HG03039 (cell line): Measurements from ENCODE around the gene ZDHHC8.

ENCODE experiments used
- ATAC-seq: cut with Tn5 transposase; IDR thresholded peaks from one replicate; pipeline ENCODE4 v1.9.1; 2021; ENCODE audit warnings: mild to moderate bottlenecking, moderate library complexity; ENCODE audit not compliant: unreplicated experiment

The ZDHHC8 gene, protein sequence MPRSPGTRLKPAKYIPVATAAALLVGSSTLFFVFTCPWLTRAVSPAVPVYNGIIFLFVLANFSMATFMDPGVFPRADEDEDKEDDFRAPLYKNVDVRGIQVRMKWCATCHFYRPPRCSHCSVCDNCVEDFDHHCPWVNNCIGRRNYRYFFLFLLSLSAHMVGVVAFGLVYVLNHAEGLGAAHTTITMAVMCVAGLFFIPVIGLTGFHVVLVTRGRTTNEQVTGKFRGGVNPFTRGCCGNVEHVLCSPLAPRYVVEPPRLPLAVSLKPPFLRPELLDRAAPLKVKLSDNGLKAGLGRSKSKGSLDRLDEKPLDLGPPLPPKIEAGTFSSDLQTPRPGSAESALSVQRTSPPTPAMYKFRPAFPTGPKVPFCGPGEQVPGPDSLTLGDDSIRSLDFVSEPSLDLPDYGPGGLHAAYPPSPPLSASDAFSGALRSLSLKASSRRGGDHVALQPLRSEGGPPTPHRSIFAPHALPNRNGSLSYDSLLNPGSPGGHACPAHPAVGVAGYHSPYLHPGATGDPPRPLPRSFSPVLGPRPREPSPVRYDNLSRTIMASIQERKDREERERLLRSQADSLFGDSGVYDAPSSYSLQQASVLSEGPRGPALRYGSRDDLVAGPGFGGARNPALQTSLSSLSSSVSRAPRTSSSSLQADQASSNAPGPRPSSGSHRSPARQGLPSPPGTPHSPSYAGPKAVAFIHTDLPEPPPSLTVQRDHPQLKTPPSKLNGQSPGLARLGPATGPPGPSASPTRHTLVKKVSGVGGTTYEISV

DNA sequence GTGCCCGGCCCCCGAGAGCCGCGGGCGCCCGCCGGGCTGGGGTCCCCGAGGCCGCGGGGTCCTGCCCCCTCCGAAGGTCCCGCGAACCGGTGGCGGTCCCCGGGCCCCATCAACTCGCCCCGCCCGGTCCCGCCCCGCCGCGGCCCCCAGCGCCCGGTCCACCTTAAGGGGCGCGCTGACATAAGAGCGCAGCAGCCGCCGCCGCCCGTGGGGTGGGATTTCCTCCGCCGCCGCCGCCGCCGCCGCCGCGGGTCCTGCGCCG is at the start of gene ZDHHC8:
TSS of gene ZDHHC8 (plus strand) at position 208 of the 262 bp plus-strand sequence. CDS start 144 bp downstream, outside the sequence.
- no peak for ATAC-seq

DNA sequence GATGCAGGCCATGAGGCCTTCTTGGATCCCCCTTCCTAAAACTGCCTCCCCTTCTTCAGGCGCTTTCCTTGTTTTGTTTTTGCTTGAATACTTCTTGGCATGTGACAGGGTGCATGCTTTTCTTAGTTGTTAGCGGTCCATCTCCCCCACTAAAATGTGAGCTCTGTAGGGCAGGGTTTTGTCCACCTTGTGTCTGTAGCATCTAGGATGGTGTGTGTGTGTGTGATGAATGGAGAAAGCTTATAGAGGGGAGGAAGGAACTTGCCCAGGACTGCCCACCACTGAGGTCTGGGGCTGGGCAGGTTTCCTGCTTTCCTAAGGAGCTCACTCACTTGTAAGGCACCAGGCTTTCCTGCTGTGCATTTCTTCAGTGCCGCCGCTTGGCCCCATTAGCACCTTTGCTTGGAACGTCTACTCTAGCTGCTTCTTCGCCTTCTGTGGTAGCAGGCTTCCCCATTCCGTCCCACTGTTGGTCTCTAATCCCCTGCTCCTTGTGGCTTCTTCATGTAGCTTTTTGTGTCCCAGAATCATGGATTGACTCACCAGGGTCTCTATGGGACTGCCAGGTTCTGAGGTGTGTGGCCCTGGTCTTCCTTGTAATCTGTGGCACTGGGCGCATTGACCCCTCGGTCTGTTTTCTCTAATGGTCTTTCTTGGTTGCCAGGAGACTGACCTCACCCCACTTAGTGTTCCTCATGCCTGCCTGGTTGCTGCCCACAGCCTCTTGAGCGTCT is 48.3 kb upstream of the ZDHHC8 start:
- ATAC-seq = no peak

DNA sequence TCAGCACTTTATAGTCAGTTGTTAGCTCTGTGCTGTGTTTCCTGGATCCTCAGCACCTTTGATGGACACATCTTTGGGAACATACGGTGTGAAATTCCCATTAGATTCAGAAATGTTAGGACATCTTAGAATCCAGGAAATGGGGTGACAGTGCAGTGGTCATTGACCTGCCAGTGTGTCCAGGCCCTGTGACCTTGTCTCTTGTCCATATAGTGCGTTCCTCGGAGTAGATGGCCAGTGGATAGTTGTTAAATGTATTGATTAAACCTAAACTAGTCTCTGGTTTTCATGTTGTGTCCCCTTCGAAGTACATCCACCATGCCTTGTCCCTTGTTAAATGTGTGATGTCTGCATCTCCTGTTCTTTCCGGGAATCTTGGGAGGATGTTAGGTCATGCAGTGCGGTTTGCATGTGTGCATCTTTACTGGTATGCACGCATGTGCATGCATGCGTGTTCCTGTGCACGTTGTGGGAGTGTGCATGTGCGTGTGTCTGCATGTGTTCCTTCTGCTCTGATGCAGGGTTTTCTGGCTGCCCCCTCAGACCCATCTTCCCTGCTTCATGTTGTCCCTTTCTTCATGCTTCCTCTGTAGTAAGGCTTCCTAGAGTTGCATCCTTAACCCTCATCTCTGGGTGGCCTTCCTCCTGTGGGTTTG is 47.6 kb upstream of the ZDHHC8 start:
- ATAC-seq = no peak

DNA sequence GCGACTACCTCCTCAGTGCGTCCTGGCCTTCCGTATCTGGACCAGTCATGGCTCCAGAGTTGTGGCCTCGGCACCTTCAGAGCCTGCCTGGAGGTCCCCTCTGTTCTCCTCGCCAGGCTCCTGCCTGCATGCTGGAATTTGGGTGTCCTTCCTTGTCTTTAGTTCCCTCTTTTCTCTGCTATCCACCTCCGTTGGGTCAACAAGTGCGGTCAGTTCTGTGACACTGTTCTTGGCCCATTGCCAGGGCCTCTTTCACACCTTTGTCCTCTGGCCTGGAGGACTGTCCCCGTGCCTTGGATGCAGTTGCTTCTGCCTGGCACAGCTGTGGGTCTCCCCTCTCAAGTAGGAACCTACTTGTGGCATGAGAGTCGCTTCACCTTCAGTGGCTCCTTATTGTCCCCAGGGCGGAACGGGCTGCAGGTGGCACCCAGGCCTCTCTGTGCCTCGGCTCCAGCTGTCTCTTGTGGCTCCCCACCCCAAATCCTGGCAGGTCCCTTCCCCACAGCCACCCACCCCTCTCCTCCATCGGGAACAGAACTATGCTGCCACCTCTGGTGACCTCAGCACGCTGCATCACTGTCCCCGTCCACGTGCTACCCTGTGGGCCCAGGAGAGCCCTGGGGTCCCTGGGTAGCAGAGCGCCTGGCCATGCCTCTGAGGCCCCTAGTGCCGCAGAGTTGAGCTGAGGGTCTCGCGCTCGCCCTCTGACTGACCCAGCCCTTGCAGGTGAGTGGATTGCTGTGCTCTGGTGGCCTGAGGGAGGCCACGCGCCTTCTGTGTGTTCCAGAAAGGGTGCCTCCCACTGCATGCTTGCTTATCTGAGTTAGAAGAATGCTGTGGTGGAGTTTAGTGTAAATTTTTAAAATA is 46.8 kb upstream of the ZDHHC8 start:
- ATAC-seq = no peak

DNA sequence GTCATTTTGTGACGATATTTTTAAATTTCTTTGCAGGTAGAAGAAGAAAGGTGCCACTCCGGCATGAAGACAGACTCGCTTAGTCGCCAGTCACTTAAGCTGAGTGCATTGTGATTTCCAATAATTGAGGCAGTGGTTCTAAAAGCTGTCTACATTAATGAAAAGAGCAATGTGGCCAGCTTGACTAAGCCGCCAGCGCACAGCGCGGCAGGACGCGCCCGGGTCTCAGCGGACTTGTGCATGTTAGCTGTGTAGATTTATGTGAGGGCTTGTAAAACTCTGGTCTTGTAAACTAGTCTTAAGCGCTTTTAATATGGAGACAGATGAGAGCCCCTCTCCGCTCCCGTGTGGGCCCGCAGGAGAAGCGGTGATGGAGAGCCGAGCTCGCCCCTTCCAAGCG is 46.0 kb upstream of the ZDHHC8 start:
- no peak for ATAC-seq

DNA sequence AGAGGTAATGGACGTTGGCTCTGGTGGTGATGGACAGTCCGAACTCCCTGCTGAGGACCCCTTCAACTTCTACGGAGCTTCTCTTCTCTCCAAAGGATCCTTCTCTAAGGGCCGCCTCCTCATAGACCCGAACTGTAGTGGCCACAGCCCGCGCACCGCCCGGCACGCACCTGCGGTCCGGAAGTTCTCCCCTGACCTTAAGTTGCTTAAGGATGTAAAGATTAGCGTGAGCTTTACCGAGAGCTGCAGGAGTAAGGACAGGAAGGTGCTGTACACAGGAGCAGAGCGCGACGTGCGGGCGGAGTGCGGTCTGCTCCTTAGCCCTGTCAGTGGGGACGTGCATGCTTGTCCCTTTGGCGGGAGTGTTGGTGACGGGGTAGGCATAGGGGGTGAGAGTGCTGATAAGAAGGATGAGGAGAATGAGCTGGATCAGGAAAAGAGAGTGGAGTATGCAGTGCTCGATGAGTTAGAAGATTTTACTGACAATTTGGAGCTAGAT is 45.5 kb upstream of the ZDHHC8 start:
- no peak for ATAC-seq

DNA sequence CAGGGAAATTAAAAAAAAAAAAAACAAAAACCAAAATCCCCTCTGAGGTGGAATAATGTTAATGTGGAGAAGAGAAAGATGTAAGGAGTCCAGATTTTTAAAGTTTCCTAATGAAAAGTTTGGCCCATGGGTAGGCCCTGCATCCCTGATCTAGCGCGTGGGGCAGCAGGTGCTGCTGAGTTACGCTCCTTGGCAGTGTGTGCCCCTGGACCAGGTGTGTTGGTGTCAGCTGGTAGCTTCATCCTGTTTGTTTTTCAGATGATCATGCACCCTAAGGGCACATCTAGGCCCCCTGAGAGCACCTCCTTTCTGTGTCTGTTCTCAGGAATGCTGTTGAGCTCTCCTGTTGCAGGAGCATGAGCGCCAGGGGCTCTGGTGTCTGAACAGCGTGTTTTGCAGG is 44.8 kb upstream of the ZDHHC8 start:
- no peak for ATAC-seq

DNA sequence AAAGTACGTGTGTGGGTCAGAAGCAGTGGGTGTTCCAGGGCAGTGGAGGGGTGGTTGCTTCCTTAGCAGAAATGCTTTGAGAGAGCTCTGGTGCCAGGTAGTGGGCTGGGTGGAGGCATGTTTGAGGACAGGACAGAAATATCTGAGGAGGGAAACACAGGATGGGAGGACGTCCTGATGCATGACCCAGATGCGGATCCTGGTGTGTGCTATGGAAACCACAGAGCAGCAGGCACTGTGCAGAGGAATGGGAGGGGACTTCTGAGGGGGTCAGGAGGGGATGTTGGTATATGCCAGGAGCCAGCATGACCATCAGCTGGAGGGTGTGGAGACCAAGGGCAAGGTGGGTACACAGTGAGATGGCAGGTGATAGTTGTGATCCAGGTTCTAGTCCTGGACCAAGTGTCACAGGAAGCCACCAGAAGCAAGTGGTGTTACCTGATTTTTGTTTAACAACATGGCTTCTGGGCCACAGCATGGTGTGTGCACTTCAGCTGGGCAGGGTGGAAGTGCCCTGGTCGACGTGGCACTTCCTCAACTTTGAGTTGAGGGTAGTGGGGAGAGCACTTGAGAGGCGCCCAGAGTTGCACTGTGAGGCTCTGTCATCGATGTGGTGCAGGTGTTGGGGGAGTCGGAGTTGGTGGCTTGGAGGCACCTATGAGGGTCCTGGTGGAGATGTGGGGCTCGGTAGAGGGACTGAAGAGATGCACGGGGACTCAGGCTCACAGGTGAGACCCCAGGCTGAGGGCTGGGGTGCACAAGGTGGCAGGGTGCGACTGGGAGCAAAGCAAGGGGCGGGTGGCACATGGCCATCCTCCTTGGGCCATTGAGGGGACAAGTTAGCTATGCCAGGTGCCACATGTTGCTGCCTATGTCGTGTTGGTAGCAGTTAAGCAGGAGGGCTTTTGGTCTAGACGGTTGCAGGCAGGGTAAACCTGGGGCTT is 44.0 kb upstream of the ZDHHC8 start:
- no peak for ATAC-seq

DNA sequence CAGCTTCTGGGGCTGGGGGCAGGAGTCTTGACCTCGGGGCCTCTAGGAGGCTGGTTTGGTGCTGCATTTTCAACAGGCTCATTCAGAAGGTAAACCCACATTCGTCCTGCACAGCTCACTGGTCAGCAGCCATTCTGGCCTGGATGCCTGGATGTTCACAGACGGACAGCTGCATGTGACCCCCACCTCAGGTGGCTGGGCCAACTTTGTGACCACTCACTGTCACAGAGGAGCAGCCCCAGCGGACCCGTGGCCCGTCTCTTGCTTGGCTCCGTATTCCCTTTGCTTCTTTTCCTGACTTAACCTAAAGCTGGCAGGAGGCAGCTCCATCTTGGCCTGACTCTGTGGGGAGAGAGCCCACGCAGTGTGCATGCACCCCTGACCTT is 43.3 kb upstream of the ZDHHC8 start:
- ATAC-seq = no peak

DNA sequence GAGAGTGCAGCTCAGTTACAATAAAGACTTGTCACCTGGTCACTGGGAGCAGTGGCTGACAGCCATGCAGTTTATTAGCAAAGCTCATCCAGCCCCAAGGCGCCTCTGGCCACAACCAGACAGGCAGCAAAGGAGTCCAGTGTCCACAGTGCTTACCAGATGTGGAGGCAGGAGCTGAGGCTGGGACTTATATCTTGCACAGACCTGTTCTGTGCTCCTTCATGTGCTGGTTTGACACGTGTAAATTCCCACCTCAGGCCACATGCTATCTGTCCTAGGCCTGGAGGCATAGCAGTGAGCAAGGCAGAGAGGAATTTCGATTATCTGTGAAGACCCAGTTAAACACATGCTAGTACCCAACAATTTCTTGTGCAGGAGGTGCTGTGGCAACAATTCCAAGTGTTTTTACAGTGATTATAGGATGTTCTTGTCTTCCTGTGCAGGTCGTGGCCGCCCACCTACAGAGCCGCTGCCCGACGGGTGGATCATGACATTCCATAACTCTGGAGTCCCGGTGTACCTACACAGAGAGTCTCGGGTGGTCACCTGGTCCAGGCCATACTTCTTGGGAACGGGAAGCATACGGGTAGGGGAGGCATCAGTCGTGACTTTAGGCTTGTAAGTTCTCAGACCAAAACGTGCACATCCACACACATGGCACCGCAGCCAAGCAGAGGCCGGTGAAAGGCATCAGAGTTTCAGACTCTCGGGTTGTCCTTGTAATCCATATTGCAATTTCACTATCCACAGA is 42.2 kb upstream of the ZDHHC8 start:
- ATAC-seq = no peak

DNA sequence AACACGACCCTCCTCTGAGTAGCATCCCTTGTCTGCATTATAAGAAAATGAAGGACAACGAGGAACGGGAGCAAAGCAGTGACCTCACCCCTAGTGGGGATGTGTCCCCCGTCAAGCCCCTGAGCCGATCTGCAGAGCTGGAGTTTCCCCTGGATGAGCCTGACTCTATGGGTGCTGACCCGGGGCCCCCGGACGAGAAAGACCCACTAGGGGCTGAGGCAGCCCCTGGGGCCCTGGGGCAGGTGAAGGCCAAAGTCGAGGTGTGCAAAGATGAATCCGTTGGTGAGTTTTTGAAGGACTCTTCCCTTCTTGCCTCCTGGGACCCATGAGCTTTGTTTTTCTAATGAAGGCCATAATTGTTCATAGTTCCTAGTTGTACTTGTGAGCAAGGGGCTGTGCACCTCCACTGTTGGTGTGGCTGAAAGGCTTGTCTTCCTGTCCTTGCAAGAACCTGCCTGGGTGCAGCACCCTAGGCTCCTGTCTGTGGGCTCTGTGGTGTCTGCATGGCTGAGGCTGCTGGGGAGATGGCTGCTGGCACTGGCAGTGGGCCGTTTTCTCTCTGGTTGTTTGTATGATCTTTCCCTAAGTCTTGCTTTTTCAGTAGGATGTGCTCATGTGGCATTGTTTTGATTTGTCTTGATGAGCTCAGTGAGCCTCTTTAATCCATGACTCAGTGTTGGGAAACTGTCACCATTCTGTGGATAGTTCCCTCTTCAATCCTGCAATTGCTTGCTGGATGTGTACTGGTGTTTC is 41.5 kb upstream of the ZDHHC8 start:
- ATAC-seq = no peak

DNA sequence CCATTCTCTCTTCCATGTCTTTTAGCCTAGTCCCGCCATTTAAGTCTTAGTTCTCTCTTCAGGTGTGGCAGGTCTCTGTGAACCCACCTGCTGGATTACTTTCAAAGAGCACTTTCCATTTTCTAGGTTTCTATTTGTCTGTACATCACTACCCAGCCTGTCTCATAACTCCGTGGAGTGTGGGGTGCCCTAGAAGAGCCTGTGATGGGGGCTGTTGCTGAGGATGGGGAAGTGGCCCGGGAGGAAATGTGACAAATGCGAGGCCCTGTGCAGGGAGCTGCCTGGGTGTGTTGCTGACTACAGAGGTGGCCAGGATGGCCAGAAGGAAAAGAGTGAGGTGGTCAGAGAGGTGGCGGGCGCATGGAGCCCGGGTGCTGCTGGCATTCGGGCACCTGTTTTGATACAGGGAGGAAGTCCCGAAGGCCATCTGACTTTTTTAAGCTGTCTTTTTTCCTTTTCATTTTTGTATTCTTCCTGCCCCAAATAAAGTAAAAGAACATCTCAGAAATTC is 40.8 kb upstream of the ZDHHC8 start:
- no peak for ATAC-seq

DNA sequence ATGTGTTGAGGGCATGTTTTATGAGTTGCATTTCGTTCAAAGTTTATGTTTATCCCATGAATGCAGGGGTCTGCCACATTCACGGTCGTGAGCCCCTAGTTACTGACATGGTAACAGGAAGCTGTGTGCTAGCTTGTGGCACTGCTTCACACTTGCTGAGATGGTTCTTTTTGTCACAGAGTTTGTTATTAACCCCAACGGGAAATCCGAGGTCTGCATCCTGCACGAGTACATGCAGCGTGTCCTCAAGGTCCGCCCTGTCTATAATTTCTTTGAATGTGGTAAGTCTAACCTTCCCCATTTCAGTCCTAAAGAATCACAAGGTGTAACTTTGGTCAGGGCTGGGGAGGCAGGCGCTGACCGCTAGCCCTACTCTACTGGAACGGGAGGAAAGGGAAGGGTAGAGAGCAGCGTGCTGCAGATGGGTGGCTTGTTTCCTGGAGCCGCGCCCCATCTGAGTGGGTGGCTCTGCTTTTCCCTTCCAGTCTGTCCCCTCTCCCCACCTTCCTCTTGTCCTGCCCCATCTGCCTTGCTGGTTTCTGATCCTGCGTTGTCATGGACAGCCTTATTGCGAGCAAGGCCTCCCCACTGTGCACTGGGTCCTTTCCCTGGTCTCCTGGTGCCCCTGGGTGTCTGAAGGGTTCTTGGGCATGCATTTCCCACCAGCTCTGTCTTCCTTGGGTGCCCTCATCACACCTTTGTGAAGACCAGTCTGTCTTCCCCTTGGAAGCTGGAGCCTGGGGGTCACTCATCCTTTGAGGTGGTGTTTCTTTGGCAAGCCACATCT is 39.7 kb upstream of the ZDHHC8 start:
- no peak for ATAC-seq

DNA sequence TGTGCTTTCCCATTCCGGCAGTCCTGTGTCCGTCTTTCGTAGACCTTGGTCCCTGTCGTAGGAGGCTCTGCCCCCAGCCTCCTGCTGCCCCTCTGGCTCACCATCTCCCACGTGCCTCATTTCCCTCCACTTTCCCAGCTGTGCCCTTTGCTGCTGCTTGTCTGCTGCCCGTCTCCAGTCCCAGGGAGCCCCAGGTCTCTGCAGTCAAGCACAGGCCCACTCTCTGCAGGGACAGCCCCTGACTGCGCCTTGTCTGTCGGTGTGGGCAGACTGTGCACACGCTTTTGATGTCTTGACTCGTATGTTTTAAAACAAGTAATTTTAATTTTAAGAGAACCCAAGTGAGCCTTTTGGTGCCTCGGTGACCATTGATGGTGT is 39.1 kb upstream of the ZDHHC8 start:
- no peak for ATAC-seq

DNA sequence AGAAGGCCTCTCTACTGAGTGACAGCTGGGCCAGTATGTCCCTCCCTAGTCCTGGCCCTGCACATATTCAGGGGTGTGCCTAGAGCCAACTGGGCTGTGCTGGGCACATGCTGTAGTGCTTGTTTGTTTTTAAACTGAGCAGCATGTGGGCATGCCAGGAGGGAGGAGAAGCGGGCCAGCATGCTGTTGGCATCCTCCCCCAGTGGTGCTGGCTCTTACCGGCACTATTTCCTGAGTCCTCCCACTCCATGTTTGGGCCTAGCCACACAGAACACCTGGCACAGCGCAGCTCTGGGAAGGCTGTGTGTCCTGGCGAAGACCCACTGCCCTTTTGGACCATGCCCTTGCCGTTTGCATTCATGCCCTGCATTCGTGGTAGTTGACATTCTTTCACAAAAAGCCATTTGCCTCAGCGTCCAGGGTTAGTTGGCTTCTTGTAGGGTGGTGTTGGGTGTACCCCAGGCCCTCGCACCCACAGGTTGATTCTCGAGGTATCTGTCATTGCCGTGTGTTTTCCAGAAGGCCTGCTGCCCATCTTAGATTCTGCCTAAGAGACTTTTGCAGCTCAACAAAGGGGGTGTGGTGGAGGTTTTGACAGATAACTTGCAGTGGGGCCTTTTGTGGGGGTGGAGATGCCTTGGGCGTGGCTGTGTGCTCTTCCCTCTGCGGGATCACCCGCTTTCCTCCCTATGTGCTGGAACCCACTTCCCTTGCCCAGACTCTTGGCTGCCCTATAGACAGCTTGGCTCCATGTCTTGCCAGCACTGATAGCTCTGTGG is 38.0 kb upstream of the ZDHHC8 start:
- no peak for ATAC-seq

DNA sequence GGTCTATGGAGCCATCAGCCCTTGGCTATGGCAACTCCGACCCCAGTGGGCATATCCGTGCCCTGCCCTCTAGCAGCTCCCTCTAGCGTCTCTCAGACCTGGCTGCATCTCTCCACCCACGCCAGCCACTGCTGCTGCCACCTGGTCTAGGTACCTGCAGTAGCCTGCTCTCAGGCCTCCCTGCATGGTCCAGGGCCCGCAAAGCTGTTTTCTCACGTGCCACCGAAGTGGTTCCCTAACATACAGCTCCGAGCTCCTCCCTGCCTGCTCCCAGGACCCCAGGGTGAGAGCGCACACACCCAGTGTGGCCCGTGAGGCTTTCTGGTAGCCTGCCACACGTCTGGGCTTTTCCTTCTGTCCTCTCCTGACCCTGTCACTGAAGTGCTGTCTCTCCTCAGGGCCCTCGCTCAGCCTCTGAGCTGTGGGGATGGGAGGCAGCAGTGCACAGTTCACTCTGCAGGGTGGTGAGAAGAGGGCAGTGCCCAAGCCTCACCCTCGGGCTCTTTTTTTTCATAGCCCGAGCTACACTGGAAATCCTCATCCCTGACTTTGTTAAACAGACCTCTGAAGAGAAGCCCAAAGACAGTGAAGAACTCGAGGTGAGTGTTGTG is 37.3 kb upstream of the ZDHHC8 start:
- no peak for ATAC-seq
